Kidney epithelial cell (primary cell): ENCODE results near the gene GLCE. TPM values are rescaled to one million over a fixed set of nuclear protein-coding genes. Genes with fewer than 3 reads are reported as not detected.

Experiments
- DNase-seq: peaks from one replicate; pipeline ENCODE4 v3.0.0-alpha.2; 2010; ENCODE audit warnings: low read depth
- H3K27me3 ChIP-seq: 2 replicates; pipeline ENCODE4 v1.6.0; 2011; ENCODE audit warnings: low read length; ENCODE audit not compliant: control insufficient read depth, insufficient read depth
- H3K36me3 ChIP-seq: 2 replicates; pipeline ENCODE4 v1.5.1; 2011; ENCODE audit warnings: low read length; ENCODE audit not compliant: control insufficient read depth, insufficient read depth
- H3K4me3 ChIP-seq: 2 replicates; pipeline ENCODE4 v1.5.1; 2011; ENCODE audit warnings: low read depth, mild to moderate bottlenecking, control low read depth, low read length
- total RNA-seq: library from RNA; depleted of rRNA; stranded (reverse); fragments of >200 nt; gene quantifications from 2 replicates; pipeline ENCODE4 v1.2.3, GENCODE V29; 2015
- TF ChIP-seq, protein P1 (sequence below): IDR thresholded peaks from 2 replicates; pipeline ENCODE4 v1.5.1; 2011; ENCODE audit warnings: mild to moderate bottlenecking, moderate library complexity, low read length, control low read depth, inconsistent platforms; ENCODE audit not compliant: insufficient read depth, poor library complexity, severe bottlenecking

The GLCE gene
- total RNA-seq, 1 donor from 2014 or later, result 11.0 TPM

DNA sequence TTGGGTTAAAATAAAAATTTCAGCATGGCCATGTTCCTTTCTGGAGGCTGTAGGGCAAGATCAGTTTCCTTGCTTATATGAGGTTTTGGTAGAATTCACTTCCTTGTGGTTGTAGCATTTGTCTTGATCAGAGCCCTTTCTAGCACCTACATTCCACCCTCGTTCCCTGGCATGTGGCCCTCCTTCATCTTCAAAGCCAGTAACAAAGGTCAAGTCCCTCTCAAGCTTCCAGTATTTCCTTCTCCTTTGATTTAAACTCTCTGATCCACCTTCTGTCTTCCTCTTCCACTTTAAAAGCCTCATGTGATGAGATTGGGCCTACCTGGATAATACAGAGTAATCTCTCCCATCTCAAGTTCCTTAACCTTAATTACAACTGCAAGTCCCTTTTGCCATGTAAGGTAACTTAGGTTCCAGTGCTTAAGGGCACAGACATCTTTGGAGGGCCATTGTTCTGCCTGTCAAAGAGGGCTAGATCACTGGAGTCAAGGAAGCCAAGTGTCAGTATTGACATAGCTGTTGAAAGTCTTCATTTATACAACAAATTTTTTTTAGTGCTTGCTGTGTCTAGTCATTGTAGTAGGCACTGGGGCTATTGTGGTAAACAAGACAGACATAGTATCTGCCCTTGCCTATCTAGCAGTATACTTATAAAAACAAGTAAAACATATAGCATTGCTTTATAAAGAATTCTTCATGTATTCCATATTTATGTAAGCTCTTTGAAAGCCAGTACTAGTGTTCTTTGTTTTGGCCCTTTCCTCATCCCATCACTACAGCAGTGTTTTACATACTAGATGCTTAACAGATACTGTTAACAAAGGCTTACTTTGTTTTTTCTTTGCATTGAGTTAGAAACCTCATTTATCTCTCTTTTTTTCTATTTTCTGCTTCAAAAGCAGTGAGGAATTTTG lies 40.7 kb downstream of the GLCE start:
- H3K4me3 ChIP-seq, result no peak overlapping the region
- H3K36me3 ChIP-seq, result no peaks in the 10 kb centered on the region
- H3K27me3 ChIP-seq, result no peaks in the 10 kb centered on the region
- TF ChIP-seq, protein P1, sequence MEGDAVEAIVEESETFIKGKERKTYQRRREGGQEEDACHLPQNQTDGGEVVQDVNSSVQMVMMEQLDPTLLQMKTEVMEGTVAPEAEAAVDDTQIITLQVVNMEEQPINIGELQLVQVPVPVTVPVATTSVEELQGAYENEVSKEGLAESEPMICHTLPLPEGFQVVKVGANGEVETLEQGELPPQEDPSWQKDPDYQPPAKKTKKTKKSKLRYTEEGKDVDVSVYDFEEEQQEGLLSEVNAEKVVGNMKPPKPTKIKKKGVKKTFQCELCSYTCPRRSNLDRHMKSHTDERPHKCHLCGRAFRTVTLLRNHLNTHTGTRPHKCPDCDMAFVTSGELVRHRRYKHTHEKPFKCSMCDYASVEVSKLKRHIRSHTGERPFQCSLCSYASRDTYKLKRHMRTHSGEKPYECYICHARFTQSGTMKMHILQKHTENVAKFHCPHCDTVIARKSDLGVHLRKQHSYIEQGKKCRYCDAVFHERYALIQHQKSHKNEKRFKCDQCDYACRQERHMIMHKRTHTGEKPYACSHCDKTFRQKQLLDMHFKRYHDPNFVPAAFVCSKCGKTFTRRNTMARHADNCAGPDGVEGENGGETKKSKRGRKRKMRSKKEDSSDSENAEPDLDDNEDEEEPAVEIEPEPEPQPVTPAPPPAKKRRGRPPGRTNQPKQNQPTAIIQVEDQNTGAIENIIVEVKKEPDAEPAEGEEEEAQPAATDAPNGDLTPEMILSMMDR, result no peak
- no peak for DNase-seq

DNA sequence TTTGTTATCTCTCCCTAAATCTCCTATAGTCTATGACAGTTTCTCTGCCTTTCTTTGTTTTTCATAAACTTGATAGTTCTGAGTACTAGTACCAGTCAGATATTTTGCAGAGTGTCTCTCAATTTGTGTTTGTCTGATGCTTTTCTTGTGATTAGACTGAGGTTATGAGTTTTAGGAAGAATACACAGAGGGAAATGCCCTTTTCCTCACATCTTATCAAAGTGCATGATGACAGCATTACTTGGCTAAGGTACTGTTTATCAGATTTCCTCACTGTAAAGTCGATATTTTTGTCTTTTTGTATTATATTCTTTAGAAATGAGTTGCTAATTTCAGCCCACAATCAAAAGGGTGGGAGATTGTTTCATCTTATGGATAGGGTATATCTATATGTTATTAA lies 45.6 kb downstream of the GLCE start:
- no peaks in the 10 kb centered on the region for H3K27me3 ChIP-seq
- H3K36me3 ChIP-seq, result no peaks in the 10 kb centered on the region
- no peak overlapping the region for H3K4me3 ChIP-seq
- TF ChIP-seq, protein P1, result no peak
- no peak for DNase-seq

DNA sequence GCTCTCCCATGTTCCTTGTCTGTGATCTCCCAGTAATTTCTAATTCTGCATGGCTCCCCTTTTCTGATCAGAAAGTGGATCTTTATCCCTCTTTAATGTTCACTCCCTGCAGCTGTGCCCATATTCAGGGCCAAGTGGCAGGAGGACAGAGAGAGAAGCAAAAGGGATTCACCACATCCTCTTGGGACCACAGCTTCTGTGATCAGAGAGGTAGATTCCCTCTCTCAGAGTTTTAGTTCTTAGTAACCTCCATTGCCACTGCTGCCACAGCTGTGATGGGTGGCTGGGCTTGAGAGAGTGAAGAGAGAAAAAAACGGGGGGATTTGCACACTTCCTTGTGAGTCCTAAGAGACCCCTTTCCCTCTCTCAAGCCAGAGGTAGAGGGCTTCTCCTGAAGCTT lies 49.2 kb downstream of the GLCE start:
- Histone ChIP-seq H3K4me3 (no peak overlapping the region), H3K27me3 (no peaks in the 10 kb centered on the region), H3K36me3 (no peaks in the 10 kb centered on the region)
- TF ChIP-seq, protein P1, result no peak
- DNase-seq, result no peak

DNA sequence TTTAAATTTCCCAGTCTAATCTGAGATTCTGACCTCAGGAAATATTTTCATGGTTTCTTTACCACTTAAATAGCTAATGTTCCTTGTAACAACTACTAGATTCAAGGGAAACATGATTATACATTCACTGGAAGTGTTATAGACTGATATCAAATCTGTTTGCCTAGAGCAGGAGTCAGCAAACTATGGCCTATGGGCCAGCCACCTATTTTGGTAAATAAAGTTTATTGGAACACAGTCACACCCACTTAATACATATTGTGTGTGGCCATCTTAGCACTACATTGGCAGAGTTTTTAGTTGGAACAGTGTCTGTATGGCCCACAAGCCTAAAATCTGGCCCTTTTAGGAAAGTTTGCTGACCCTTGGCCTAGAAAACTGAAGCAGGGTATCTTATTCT lies 50.1 kb downstream of the GLCE start:
- TF ChIP-seq, protein P1, result no peak
- no peak overlapping the region for H3K4me3 ChIP-seq
- no peak for DNase-seq

DNA sequence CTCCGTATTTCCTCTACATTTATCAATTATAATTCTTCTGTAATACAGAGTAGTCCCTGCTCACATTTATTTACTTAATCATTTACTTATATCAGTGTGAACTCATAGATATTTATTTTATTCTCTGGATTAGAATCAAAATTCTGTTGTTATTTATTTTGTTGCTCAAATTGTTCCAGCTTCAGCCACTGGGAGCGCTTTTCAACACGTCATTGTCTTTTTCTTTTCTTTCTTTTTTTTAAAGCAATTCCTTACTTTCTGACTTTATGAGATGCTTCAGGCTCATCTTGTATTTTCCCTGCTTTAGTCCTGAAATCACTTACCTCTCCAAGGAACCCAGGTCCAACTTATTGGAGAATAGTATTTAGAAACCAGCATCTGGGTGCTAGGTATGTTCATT lies 53.4 kb downstream of the GLCE start:
- Histone ChIP-seq H3K36me3 (no peaks in the 10 kb centered on the region), H3K4me3 (no peak overlapping the region), H3K27me3 (no peaks in the 10 kb centered on the region)
- no peak for DNase-seq
- TF ChIP-seq, protein P1, result peak; percentile 17

More for the DNA sequence above, 50.1 kb downstream of the GLCE start:
- Histone ChIP-seq H3K27me3 (no peaks in the 10 kb centered on the region), H3K36me3 (no peaks in the 10 kb centered on the region)
